Activated T-helper 17 cell treated with anti-CD3 and anti-CD28 coated beads, Interleukin-2, amount 50 U/mL, for 72 hours (primary cell): ENCODE results near the gene KCNIP4. TPM values are rescaled to one million over a fixed set of nuclear protein-coding genes. Genes with fewer than 3 reads are reported as not detected.
A peak's percentile ranks its signal among the peaks of the same experiment; 100 is the strongest.

Source experiments
- ATAC-seq: fragments of 150-1000 bp; cut with Tn5 transposase; replicated peaks from 2 replicates; pipeline ENCODE4 v1.10.0; 2021; ENCODE audit warnings: mild to moderate bottlenecking, moderate library complexity
- H3K27ac Mint-ChIP-seq: one replicate; pipeline ENCODE4 v1.8.0; 2022; ENCODE audit warnings: mixed read lengths
- H3K27me3 Mint-ChIP-seq: one replicate; pipeline ENCODE4 v1.8.0; 2022; ENCODE audit warnings: mixed read lengths
- H3K36me3 Mint-ChIP-seq: one replicate; pipeline ENCODE4 v1.8.0; 2022; ENCODE audit warnings: low read depth, mild to moderate bottlenecking, mixed read lengths
- H3K4me1 Mint-ChIP-seq: one replicate; pipeline ENCODE4 v1.8.0; 2022; ENCODE audit warnings: mixed read lengths
- H3K4me3 Mint-ChIP-seq: one replicate; pipeline ENCODE4 v1.8.0; 2022; ENCODE audit warnings: mild to moderate bottlenecking, mixed read lengths
- H3K9me3 Mint-ChIP-seq: one replicate; pipeline ENCODE4 v1.8.0; 2022; ENCODE audit warnings: mixed read lengths
- total RNA-seq, 2 donors: library from RNA; stranded (reverse); gene quantifications; one replicate each; pipeline ENCODE4 v1.2.3, GENCODE V29; 2022

KCNIP4 gene
- total RNA-seq, 2 donors from 2014 or later = not detected

DNA sequence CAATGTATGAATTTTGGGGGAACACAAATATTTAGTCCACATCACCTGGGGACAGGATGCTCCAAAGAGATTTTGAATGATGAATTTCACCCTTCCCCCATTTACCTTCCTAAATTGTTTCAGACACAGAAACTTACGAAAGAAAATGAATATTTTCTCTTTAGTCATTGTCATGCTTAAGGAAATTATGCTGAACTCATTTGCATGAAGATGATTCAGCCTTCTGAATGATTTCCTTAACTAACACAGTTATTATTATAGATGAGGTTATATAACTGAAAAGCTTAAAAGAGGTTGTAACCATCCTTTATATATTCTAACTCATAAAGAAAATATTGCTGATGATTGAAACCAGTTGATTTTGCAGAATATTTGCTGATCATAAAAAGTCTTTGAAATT lies 61.1 kb downstream of the KCNIP4 start:
- Mint-ChIP-seq H3K27ac (peak overlapping the region; percentile 84), H3K27me3 (no peaks in the 10 kb centered on the region), H3K4me1 (no peaks in the 10 kb centered on the region), H3K4me3 (no peak overlapping the region), H3K36me3 (no peaks in the 10 kb centered on the region), H3K9me3 (no peaks in the 10 kb centered on the region)
- no peak for ATAC-seq

DNA sequence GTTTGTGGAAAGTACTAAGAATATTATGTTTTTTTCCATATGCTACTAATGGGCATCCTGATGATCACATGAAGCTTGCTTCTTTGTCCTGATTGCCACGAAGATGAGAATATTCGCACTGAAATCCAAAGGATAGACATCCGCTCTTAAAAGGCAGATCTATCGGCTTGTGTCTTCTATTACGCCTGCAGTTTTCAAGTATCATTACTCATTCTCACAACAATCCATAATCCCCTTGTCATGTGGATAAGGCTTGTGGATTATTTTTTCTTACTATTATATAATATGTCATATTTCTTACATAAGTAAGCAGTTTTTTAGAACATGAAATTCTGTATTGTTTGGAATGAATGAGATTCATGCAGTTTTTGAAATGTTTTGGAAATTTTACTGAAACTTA lies 62.8 kb downstream of the KCNIP4 start:
- Mint-ChIP-seq H3K36me3 (no peaks in the 10 kb centered on the region), H3K4me3 (no peak overlapping the region), H3K4me1 (no peaks in the 10 kb centered on the region), H3K27ac (no peak overlapping the region), H3K27me3 (no peaks in the 10 kb centered on the region), H3K9me3 (peaks cover 5% of the 10 kb centered on the region)
- ATAC-seq = no peak

DNA sequence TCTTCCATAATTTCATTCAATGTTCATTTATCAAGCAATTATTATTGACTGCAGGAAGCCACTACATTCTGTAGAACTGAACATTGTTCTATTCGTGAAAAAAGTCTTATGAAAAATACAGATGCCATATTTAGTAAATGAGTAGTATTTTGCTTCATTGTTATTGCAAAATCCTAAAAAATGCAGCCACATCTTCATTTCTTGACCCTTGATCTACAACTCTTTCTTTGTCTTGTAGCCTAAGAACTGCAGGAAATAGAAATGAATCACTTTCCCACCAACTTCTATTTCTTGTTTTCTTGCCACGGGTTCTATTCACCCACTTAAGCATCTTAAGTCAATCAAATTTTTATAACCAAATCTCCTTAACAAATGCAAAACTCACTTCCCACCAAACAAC lies 63.3 kb downstream of the KCNIP4 start:
- H3K9me3 Mint-ChIP-seq = peaks cover 5% of the 10 kb centered on the region
- H3K4me3 Mint-ChIP-seq = no peak overlapping the region
- H3K4me1 Mint-ChIP-seq = no peaks in the 10 kb centered on the region
- no peaks in the 10 kb centered on the region for H3K36me3 Mint-ChIP-seq
- H3K27ac Mint-ChIP-seq = no peak overlapping the region
- H3K27me3 Mint-ChIP-seq = no peaks in the 10 kb centered on the region
- ATAC-seq = no peak

DNA sequence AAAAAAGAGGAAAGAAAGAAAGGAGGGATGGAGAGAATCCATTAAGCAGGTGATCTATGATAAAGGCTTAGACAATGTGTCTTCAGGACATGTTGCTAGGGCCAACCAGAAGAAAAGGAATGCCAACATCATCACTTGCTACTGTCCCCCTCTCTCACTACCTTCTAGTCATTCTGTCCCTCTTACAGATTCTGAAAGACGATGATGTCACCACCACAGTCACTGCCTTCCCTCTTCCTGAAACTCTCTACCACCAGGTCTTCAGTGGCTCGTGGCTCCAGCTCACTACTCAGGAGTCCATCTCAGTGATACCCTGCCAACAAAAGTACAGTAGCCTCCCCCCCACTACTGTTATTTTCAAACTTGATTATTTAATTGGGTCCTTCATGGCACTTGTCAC lies 64.0 kb downstream of the KCNIP4 start:
- Mint-ChIP-seq H3K4me1 (no peaks in the 10 kb centered on the region), H3K9me3 (peaks cover 5% of the 10 kb centered on the region), H3K36me3 (no peaks in the 10 kb centered on the region), H3K27me3 (no peaks in the 10 kb centered on the region), H3K4me3 (no peak overlapping the region), H3K27ac (no peak overlapping the region)
- peak; percentile 60 for ATAC-seq

DNA sequence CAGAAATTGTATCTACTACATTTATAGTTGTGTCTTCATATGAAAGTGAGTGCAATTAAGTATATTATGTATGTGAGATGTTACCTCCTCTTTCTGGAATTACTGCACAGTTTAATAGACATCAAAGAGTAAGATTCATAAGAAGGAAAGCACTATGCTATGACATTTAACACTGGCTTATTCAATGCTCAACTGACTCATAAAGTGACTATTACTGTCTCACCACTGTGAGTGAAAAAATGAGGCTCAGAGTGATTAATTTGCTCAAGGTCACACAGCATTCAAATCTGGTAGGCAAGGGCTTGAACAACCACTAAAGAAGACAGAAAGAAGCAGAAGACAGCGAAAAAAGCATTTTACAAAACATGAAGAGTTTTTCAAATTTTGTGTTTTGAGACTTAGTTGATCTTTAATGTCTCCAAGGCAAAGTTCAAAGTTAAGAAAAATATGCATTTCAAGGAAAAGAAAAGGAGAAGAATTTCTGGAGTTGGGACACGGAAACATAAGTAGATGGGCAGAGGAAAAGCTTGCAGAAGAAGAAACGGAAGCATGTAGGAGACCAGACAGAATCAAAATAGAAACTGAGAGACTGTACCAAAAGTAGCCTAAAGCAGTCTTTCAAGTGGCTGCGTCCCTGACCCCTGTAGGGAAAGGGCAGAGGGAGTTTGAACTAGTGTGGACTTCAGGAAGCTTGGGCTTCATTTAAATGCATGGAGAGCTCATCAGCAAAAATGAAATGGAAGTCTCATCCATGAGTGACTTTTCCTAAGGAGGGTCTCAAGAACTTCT lies 66.3 kb downstream of the KCNIP4 start:
- peak; percentile 74 for ATAC-seq
- Mint-ChIP-seq H3K9me3 (peaks cover 9% of the 10 kb centered on the region), H3K4me3 (peak overlapping the region; percentile 4), H3K27ac (peak overlapping the region; percentile 34), H3K36me3 (no peaks in the 10 kb centered on the region), H3K4me1 (no peaks in the 10 kb centered on the region), H3K27me3 (no peaks in the 10 kb centered on the region)

DNA sequence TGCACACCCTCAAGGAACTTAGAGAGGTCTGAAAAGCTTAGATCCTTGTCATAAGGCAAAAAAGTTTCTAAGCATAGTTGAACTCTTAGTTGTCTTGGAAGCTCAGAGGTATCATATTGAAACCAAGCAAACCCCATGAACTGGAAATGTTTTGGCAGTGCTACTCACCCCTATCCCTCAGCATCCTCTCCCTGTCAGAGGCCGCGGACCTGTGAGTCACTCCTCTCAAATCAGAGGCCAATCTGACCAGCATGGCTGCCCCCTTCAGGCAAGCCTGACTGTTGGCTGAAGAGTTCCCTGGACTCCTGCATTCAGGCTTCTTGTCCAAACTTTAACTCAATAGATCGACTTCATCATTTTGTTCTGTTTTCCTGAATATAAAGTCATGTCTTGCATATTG lies 69.4 kb downstream of the KCNIP4 start:
- H3K27me3 Mint-ChIP-seq = no peaks in the 10 kb centered on the region
- H3K9me3 Mint-ChIP-seq = peaks cover 9% of the 10 kb centered on the region
- peak; percentile 69 for ATAC-seq
- H3K4me3 Mint-ChIP-seq = no peak overlapping the region
- H3K4me1 Mint-ChIP-seq = no peaks in the 10 kb centered on the region
- H3K36me3 Mint-ChIP-seq = no peaks in the 10 kb centered on the region
- no peak overlapping the region for H3K27ac Mint-ChIP-seq

DNA sequence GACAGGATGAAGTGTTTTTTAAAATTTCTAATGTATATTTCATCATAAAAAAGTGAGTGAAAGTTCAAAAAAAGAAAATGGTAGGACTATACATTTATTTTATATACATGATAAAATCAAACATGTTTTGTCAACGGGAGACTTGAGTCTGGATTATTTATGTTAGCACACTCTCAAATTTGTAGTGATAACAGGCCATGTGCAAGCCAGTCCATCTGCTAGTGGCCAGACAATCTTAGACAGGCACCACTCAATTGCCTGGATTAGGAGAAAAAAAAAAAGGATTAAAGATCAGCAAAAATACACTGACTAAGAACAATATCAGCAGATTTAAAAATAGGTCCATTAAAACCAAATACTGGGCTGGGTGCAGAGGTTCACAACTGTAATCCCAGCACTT lies 71.9 kb downstream of the KCNIP4 start:
- H3K4me3 Mint-ChIP-seq = no peak overlapping the region
- peaks cover 6% of the 10 kb centered on the region for H3K9me3 Mint-ChIP-seq
- no peaks in the 10 kb centered on the region for H3K4me1 Mint-ChIP-seq
- no peak for ATAC-seq
- no peaks in the 10 kb centered on the region for H3K27me3 Mint-ChIP-seq
- no peak overlapping the region for H3K27ac Mint-ChIP-seq
- no peaks in the 10 kb centered on the region for H3K36me3 Mint-ChIP-seq

DNA sequence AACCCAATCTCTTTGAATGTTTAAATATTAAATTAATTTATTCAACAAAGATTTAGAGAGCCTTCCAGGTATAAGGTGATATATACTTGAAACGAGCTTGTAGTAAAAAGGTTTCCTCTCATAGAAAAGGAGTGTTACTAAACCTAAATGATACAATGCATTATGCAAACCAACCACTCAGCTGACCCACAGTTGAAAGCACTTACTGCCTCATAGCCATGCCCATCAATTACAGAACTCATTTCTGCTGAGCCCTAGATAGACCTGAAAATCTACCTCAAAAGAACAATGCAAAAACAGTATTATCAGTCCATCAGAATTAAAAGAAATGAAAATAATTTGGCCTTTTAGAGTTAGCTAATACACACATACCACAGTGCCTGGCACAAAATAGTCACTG lies 75.4 kb downstream of the KCNIP4 start:
- ATAC-seq = no peak
- H3K9me3 Mint-ChIP-seq = peaks cover 16% of the 10 kb centered on the region
- no peaks in the 10 kb centered on the region for H3K36me3 Mint-ChIP-seq
- no peaks in the 10 kb centered on the region for H3K27me3 Mint-ChIP-seq
- no peak overlapping the region for H3K4me3 Mint-ChIP-seq
- no peaks in the 10 kb centered on the region for H3K4me1 Mint-ChIP-seq
- H3K27ac Mint-ChIP-seq = no peak overlapping the region

DNA sequence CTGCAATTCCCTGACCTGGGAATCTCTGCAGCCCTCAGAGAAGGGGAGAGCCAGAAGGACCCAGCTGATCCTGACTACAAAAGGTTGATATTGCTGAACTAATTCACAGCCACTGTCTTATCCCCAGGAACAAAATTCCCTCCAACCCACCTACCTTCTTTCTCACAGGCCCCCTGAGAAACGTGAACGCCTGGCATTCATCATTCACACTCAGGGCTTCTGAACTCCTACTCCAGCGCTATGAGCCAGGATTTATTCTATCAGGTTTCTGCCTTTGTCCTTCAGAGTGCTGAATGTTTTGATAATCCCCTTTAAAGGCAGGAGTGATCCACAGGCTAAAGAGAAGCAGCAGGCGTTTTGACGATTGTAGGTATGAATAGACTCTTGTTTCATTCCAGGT lies 76.5 kb downstream of the KCNIP4 start:
- no peaks in the 10 kb centered on the region for H3K36me3 Mint-ChIP-seq
- no peak overlapping the region for H3K27ac Mint-ChIP-seq
- H3K27me3 Mint-ChIP-seq = no peaks in the 10 kb centered on the region
- no peak for ATAC-seq
- peaks cover 14% of the 10 kb centered on the region for H3K9me3 Mint-ChIP-seq
- H3K4me3 Mint-ChIP-seq = no peak overlapping the region
- H3K4me1 Mint-ChIP-seq = no peaks in the 10 kb centered on the region

DNA sequence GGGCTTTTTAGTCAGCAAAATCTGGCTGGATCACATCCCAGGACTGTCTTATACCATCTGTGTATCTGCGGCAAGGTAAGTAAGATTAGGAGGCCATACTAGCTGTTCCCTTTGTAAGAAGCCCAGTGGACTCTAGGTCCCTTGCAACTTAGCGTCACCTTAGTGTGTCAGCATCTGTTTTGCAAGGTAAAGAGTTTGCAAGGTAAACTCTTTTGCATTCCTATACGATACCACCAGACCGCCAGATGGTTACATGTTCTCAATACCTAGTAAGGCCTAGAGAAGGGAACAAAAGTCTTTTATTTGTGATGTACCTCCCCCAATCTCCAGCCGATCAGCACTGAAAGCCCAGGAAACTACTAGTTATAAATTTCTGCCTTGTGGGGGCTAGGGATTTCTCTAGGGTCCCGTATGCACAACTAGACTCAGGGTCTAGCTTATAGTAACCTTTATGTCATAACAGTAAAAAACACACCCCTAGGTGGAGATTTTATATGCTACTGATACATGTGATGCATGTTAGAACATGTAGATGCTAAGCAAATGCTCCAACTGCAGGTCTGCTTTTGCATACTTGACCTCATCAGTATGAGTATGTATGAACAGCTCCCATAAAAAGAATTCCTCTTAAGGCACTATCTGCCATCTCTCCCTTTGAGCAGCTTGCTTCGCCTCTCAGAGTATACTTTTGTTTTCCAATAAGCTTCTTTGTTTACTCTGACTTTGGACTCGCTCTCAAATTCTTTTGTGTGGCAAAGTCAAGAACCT lies 78.4 kb downstream of the KCNIP4 start:
- no peaks in the 10 kb centered on the region for H3K27me3 Mint-ChIP-seq
- peaks cover 17% of the 10 kb centered on the region for H3K9me3 Mint-ChIP-seq
- no peak overlapping the region for H3K4me3 Mint-ChIP-seq
- H3K27ac Mint-ChIP-seq = no peak overlapping the region
- H3K36me3 Mint-ChIP-seq = no peaks in the 10 kb centered on the region
- no peaks in the 10 kb centered on the region for H3K4me1 Mint-ChIP-seq
- no peak for ATAC-seq

DNA sequence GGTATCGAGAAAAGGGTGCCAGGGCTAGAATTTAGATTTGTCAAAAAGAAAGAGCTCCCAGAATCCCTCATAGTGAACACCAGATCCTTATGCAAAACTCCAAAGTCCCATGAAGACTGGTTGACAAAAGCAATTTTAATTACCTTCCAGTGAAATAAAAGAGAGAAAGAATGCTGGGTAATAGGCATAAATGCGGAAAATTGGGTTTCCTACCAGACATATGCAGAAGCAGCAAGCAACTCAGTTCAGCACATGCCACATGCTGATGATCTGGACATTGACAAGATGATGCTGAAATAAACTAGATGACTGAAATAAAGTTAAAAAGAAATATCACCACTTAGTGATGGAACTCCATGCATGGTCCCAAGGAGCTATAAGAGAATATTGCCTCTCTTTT lies 83.9 kb downstream of the KCNIP4 start:
- Mint-ChIP-seq H3K4me3 (no peak overlapping the region), H3K36me3 (no peaks in the 10 kb centered on the region), H3K27ac (no peak overlapping the region), H3K9me3 (peaks cover 28% of the 10 kb centered on the region), H3K4me1 (no peaks in the 10 kb centered on the region), H3K27me3 (peaks cover 6% of the 10 kb centered on the region)
- no peak for ATAC-seq

DNA sequence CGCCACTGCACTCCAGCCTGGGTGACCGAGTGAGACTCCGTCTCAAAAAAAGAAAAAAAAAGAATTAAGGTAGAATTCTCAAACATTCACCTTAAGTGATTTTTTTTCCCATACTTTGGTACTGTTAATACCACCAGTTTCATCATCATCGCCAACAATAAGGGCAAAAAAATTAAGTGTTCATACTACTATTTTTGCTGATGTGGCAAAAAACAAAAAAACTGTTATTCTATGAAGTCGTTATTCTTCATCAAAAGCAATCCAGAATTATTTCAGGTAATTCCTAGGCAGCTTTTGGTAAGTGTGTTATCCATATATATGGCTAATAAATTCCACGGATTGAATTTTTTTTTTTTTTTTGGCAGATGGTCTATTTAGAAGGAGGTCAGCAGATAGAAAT lies 85.7 kb downstream of the KCNIP4 start:
- no peak for ATAC-seq
- Mint-ChIP-seq H3K4me3 (no peak overlapping the region), H3K27ac (no peak overlapping the region), H3K4me1 (no peaks in the 10 kb centered on the region), H3K9me3 (peaks cover 20% of the 10 kb centered on the region), H3K36me3 (no peaks in the 10 kb centered on the region), H3K27me3 (peaks cover 6% of the 10 kb centered on the region)

DNA sequence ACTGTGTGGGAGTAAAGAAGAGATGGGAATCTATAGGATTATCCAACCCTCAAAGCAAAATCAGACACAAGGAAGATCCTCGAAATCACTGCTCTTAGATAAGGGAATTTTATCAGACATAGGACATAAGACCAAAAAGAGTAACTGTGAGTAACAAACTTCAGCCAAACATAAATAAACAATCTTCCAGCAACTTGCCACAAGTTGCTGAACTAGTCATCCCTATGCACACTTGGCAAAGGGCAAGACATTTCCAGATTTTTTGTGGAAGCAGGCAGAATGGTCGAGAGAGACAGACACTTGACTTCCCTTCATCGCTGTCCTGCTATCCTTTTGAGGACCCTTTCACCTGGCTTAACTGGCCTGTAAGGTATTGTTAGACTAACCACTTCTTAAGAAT lies 89.6 kb downstream of the KCNIP4 start:
- Mint-ChIP-seq H3K4me3 (no peak overlapping the region), H3K36me3 (no peaks in the 10 kb centered on the region), H3K27me3 (peaks cover 6% of the 10 kb centered on the region), H3K9me3 (peaks cover 13% of the 10 kb centered on the region), H3K27ac (no peak overlapping the region), H3K4me1 (no peaks in the 10 kb centered on the region)
- no peak for ATAC-seq

DNA sequence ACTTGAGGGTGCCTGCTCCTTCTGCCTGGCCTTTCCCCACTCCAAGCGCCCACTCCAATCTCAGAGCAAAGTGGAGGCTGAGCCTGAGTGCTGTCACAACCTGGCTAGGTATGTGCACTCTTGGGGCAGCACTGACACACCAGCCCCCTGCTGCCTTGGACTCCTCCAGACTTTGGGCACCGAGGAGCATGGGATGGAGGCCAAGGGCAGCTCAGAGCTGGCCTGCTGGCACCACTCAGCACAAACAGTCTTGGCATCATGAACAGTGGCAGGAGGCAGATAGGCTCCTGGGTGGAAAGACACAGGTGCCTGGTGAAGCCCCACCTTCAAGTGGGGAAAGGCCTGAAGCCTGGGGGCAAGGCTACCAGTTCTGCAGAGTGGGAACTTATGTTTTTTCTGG lies 91.8 kb downstream of the KCNIP4 start:
- ATAC-seq = no peak
- Mint-ChIP-seq H3K9me3 (peaks cover 2% of the 10 kb centered on the region), H3K36me3 (no peaks in the 10 kb centered on the region), H3K27me3 (peaks cover 2% of the 10 kb centered on the region), H3K27ac (no peak overlapping the region), H3K4me3 (no peak overlapping the region), H3K4me1 (no peaks in the 10 kb centered on the region)

DNA sequence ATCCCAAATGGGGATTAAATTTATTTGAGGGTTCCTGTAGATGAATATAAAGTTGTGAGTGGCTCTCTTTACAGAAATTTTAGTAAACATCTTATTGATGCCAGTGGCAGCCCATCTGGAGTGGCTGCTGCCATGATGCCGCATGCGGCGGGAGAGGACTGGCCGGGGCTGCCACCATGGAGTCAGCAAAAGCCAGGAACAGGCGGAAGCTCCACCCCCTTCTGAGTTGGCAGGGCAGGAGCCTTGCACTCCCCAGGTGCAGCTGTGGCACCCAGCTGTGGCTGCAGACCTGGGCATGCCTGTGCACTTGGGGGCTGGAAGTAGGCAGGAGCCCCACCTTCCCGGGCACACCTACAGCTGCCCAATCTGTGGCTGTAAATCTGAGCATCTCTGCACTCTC lies 92.3 kb downstream of the KCNIP4 start:
- H3K4me3 Mint-ChIP-seq = no peak overlapping the region
- H3K27me3 Mint-ChIP-seq = no peaks in the 10 kb centered on the region
- no peaks in the 10 kb centered on the region for H3K36me3 Mint-ChIP-seq
- no peak for ATAC-seq
- no peaks in the 10 kb centered on the region for H3K4me1 Mint-ChIP-seq
- H3K27ac Mint-ChIP-seq = no peak overlapping the region
- no peaks in the 10 kb centered on the region for H3K9me3 Mint-ChIP-seq
